SK-N-SH (cell line): ENCODE results near the gene ME3.

ENCODE experiments used
- CTCF ChIP-seq: fragments of 200-600 bp; sonication (generic); IDR thresholded peaks from 2 replicates; pipeline ENCODE4 v1.6.1; 2017; ENCODE audit warnings: antibody characterized with exemption, mild to moderate bottlenecking, moderate library complexity
- GATA2 ChIP-seq: sonication (generic); formaldehyde crosslinking; IDR thresholded peaks from 2 replicates; pipeline ENCODE4 v1.5.0; 2020; ENCODE audit warnings: mild to moderate bottlenecking, missing genetic modification reagents
- MAX ChIP-seq: IDR thresholded peaks from 2 replicates; pipeline ENCODE4 v1.4.0; 2012; ENCODE audit warnings: low read depth
- POLR2AphosphoS5 ChIP-seq: IDR thresholded peaks from 2 replicates; pipeline ENCODE4 v1.6.1; 2012; ENCODE audit warnings: low read depth, low read length

GRCh38 chr11:86421946-86422345 lies 250.5 kb downstream of the ME3 start:
- TF ChIP-seq POLR2AphosphoS5 (no peak), GATA2 (CRISPR knock-in tag) (no peak), CTCF (no peak), MAX (no peak)
